ENCODE results near the gene NT5DC4.

DNA sequence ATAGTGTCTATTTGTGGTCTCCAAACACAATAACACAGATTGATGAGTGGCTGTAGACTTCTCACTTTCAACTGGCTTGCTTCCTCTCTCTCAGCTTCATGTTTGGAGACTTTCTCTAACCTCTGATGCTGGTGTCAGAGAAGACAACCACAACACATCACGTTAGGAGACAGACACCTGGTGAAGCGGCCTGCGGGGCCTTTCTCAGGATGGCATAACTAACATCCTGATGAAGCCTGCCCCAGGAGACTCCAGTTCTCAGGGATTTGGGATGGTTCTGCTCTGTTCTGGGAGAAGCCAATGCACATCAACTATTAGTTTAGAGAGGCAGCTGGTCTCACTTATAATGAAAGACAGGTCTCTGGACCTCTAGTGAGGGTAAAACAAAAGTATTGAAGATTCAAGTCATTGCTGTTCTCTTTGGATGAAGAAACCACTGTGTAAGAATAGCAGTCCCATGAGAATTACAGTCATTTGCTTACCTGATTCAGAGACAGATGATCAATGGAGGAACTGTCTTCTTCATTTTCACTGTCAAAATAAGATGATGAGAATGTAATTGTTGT, 61.5 kb downstream of the NT5DC4 start:
- TF ChIP-seq ZNF302 (CRISPR knock-in tag; IDR thresholded peaks at IDR 0.05), result no peak
- TF ChIP-seq, protein P1, sequence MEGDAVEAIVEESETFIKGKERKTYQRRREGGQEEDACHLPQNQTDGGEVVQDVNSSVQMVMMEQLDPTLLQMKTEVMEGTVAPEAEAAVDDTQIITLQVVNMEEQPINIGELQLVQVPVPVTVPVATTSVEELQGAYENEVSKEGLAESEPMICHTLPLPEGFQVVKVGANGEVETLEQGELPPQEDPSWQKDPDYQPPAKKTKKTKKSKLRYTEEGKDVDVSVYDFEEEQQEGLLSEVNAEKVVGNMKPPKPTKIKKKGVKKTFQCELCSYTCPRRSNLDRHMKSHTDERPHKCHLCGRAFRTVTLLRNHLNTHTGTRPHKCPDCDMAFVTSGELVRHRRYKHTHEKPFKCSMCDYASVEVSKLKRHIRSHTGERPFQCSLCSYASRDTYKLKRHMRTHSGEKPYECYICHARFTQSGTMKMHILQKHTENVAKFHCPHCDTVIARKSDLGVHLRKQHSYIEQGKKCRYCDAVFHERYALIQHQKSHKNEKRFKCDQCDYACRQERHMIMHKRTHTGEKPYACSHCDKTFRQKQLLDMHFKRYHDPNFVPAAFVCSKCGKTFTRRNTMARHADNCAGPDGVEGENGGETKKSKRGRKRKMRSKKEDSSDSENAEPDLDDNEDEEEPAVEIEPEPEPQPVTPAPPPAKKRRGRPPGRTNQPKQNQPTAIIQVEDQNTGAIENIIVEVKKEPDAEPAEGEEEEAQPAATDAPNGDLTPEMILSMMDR (IDR thresholded peaks at IDR 0.05), result no peak
